ENCODE data around the gene KRT76. TPM values are rescaled to one million over a fixed set of nuclear protein-coding genes. Genes with fewer than 3 reads are reported as not detected.

The KRT76 gene
- total RNA-seq, 1 experiment from 2014 or later = not detected

DNA sequence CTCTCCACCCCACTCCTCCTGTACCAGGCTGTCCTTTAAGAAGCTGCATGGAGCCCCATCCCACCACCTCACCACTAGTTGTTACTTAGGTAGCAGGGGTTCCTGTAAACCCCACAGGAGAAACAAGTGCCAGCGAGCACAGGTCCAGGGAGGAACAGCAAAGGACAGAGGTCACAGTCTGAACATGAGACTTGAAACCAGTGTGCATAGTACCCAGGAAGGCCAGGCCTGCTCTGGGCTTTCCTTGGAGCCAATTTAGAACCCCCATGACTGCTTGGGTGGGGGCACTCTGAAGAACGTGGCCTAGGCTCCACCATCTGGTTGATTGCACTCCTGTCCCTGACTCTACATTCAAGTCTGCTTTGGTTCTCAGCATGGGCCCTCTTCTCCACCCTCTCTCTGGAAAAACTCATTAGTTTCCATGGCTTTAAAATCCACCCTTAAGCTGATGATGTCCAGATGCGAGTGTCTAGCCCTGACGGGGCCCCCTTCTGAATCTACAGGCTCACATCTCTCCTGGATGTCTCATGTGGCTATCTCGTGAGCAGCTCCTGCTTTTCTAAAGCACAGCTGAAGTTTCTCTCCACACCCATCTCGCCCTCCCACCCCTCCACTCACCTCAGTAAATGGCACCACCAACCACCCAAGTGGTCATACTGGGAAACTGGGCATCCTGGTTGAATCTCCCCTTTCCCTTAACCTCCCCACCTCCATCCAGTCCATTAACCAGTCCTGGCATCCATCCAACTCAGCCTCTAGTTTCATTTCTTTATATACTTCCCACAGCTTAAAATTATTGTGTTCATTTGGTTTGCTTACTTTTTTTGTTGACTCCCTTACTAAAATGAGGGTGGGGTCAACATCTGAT lies 10.4 kb upstream of the KRT76 start:
- H3K4me3 Mint-ChIP-seq (ENCODE audit: low read depth, unreplicated experiment) = no peak overlapping the region
- no TSS peak for BruUV-seq (replicated peaks)
- no peaks in the 10 kb centered on the region for H3K9me3 Mint-ChIP-seq (ENCODE audit: low read depth, unreplicated experiment)
- H3K4me1 Mint-ChIP-seq (ENCODE audit: low read depth, unreplicated experiment) = peaks cover 7% of the 10 kb centered on the region
- intact Hi-C loops (cut with micrococcal nuclease; ENCODE audit: unreplicated experiment) = no loop called here
- no peaks in the 10 kb centered on the region for H3K36me3 Mint-ChIP-seq (ENCODE audit: insufficient read depth, unreplicated experiment)
- CTCF ChIA-PET = interaction anchor here (1.2 kb wide), 1 partner anchor 11 kb away, joined by 4 read pairs; the partner anchor contains the start of gene KRT76
- H3K27me3 Mint-ChIP-seq (ENCODE audit: unreplicated experiment) = peaks cover 64% of the 10 kb centered on the region
- no peak for DNase-seq
- TF ChIP-seq CTCF (IDR thresholded peaks at IDR 0.05; ENCODE audit: unreplicated experiment) = no peak
- H3K27ac Mint-ChIP-seq (ENCODE audit: unreplicated experiment) = no peak overlapping the region

DNA sequence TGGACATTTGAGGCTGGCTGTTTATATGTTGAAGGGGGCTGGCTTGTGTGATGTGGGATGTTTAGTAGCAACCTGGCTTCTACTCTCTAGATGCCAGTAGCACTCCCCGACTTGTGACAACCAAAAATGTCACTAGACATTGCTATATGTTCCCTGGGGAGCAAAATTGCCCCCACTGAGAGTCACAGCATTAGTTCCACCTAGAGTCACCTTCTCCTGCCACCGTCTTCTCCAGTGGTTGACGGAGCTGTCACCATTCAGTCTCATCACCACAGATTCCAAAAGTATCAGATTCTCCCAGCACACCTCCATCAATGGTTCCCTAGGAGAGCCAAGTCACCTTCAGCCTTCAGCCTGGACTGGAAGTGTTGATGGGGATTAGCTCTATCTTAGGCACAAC lies 7.8 kb upstream of the KRT76 start:
- BruUV-seq (replicated peaks) = no TSS peak
- Mint-ChIP-seq H3K36me3 (ENCODE audit: insufficient read depth, unreplicated experiment) (no peaks in the 10 kb centered on the region), H3K4me1 (ENCODE audit: low read depth, unreplicated experiment) (peaks cover 7% of the 10 kb centered on the region), H3K9me3 (ENCODE audit: low read depth, unreplicated experiment) (no peaks in the 10 kb centered on the region), H3K4me3 (ENCODE audit: low read depth, unreplicated experiment) (no peak overlapping the region), H3K27me3 (ENCODE audit: unreplicated experiment) (peaks cover 76% of the 10 kb centered on the region), H3K27ac (ENCODE audit: unreplicated experiment) (no peak overlapping the region)
- intact Hi-C loops (cut with micrococcal nuclease; ENCODE audit: unreplicated experiment) = no loop called here
- no peak for TF ChIP-seq CTCF (IDR thresholded peaks at IDR 0.05; ENCODE audit: unreplicated experiment)
- CTCF ChIA-PET = no interaction called here
- no peak for DNase-seq

- intact Hi-C loops (cut with micrococcal nuclease; ENCODE audit: unreplicated experiment) = no loop called here
- peaks cover 76% of the 10 kb centered on the region for H3K27me3 Mint-ChIP-seq (ENCODE audit: unreplicated experiment)
- BruUV-seq (replicated peaks) = no TSS peak
- peaks cover 6% of the 10 kb centered on the region for H3K4me1 Mint-ChIP-seq (ENCODE audit: low read depth, unreplicated experiment)
- no peak overlapping the region for H3K27ac Mint-ChIP-seq (ENCODE audit: unreplicated experiment)
- no peak for TF ChIP-seq CTCF (IDR thresholded peaks at IDR 0.05; ENCODE audit: unreplicated experiment)
- H3K4me3 Mint-ChIP-seq (ENCODE audit: low read depth, unreplicated experiment) = no peak overlapping the region
- no peak for DNase-seq
- CTCF ChIA-PET = interaction anchor here (0.7 kb wide), 1 partner anchor 14 kb away, joined by 4 read pairs; no protein-coding TSS in a partner anchor
- no peaks in the 10 kb centered on the region for H3K9me3 Mint-ChIP-seq (ENCODE audit: low read depth, unreplicated experiment)
- no peaks in the 10 kb centered on the region for H3K36me3 Mint-ChIP-seq (ENCODE audit: insufficient read depth, unreplicated experiment)
These were observed 6.6 kb upstream of the KRT76 start for GRCh38 chr12:52783563-52784316.

DNA sequence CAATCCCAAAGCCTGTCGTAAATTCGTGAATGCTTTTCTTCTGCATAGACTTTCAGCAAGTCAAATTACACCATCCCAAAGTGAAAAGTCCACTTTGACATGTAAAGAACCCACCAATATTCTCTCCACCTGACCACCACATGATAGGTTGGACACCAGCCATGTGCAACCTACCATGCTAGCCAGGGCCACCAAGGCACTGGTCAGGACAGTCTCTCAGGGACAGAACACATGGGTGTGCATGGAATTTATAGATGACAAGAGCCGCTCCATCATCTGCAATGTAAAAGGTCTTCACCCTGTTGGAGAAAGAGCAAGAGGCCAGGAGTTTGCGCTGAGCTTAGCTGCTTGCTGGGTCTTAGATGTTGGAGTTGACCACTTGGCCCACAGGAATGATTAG lies 5.4 kb upstream of the KRT76 start:
- Mint-ChIP-seq H3K9me3 (ENCODE audit: low read depth, unreplicated experiment) (no peaks in the 10 kb centered on the region), H3K4me1 (ENCODE audit: low read depth, unreplicated experiment) (no peaks in the 10 kb centered on the region), H3K4me3 (ENCODE audit: low read depth, unreplicated experiment) (no peak overlapping the region), H3K27ac (ENCODE audit: unreplicated experiment) (no peak overlapping the region), H3K27me3 (ENCODE audit: unreplicated experiment) (peaks cover 83% of the 10 kb centered on the region), H3K36me3 (ENCODE audit: insufficient read depth, unreplicated experiment) (no peaks in the 10 kb centered on the region)
- intact Hi-C loops (cut with micrococcal nuclease; ENCODE audit: unreplicated experiment) = no loop called here
- no TSS peak for BruUV-seq (replicated peaks)
- DNase-seq = no peak
- CTCF ChIA-PET = no interaction called here
- TF ChIP-seq CTCF (IDR thresholded peaks at IDR 0.05; ENCODE audit: unreplicated experiment) = no peak

All from Calu3 (cell line).